ENCODE data around the gene HTR1D.

GRCh38 chr1:23179862-23180261 is 37.4 kb downstream of the HTR1D start:
- TF ChIP-seq POLR2A (IDR thresholded peaks at IDR 0.05) = no peak
- TF ChIP-seq, protein P1, sequence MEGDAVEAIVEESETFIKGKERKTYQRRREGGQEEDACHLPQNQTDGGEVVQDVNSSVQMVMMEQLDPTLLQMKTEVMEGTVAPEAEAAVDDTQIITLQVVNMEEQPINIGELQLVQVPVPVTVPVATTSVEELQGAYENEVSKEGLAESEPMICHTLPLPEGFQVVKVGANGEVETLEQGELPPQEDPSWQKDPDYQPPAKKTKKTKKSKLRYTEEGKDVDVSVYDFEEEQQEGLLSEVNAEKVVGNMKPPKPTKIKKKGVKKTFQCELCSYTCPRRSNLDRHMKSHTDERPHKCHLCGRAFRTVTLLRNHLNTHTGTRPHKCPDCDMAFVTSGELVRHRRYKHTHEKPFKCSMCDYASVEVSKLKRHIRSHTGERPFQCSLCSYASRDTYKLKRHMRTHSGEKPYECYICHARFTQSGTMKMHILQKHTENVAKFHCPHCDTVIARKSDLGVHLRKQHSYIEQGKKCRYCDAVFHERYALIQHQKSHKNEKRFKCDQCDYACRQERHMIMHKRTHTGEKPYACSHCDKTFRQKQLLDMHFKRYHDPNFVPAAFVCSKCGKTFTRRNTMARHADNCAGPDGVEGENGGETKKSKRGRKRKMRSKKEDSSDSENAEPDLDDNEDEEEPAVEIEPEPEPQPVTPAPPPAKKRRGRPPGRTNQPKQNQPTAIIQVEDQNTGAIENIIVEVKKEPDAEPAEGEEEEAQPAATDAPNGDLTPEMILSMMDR (IDR thresholded peaks at IDR 0.05 in 8 of 11, conservative IDR thresholded peaks at IDR 0.05 in 3 of 11) = no peak
- no peak for TF ChIP-seq POLR2AphosphoS5 (IDR thresholded peaks at IDR 0.05)
